HG03457 (cell line): ENCODE results near the gene ATP6V0E1.
"Not testable (repeated sequence)": the region's sequence is repeated elsewhere in the genome, so short reads cannot be mapped to it uniquely, and the experiment has no call there.

ENCODE experiments used
- ATAC-seq: cut with Tn5 transposase; IDR thresholded peaks from one replicate; pipeline ENCODE4 v1.9.1; 2021; ENCODE audit warnings: moderate number of reproducible peaks; ENCODE audit not compliant: unreplicated experiment

Gene ATP6V0E1

DNA sequence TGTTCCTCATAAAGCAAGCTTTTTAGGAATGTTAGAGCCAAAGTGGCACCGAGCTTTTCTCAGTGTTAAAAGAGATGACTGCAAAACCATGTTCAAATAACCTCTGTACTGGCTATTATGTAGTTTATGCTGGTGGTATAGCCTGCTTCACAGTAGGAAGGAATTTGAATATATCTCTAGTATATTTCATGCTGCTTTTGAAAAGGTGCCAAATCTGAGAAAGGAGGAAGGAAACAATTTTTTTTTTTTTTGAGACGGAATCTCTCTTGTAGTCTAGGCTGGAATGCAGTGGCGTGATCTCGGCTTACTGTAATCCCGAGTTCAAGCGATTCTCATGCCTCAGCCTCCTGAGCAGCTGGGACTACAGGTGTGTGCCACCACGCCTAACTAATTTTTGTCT is 86.1 kb downstream of the ATP6V0E1 start:
- no peak for ATAC-seq

DNA sequence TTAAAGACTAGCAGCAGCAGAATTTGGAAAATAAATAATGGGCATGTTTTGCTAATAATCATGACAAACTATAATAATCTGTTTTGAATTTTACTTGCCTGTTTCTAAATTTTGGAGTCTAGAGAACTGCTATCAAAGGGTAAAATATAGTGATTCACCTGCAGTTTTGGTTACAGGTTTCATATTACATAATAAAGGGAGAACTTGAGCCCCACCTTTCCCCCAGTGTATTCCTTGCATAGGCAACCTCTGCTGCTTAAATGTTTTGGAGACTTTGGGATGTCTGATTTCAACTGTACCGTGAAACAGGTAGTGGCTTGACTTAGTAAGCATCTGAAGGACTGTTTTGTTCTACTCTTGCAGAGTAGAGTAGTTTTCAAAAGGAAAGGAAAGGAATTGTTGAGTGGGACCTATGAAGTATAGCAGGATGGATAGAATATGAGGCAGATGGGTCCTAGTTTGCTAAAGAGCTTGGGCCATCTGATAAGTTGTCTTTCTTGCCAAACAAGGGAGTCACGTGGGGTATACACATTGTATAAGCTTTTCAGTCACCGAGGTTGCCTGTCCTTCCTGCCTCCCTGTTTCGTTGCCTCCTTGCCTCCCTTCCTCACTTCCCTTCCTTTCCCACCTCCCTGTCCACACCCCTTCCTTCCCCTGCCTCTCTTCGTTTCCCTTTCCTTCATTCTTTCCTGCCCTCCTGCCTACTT is 91.7 kb downstream of the ATP6V0E1 start:
- ATAC-seq: no peak

DNA sequence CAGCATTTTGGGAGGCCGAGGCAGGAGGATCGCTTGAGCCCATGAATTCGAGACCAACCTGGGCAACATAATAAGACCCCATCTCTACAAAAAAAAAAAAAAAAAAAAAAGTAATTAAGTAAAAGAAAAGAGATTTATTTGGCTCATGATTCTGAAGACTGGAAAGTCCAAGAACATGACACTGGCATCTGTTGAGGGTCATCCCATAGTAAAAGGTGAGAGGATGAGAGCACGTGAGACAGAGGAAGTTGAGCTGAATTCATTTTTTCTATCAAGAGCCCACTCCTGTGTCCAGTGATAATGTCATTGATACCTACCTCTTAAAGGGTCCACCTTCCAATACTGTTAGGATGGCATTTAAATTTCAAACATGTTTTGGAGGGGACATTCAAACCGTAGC is 92.4 kb downstream of the ATP6V0E1 start:
- ATAC-seq: no peak

DNA sequence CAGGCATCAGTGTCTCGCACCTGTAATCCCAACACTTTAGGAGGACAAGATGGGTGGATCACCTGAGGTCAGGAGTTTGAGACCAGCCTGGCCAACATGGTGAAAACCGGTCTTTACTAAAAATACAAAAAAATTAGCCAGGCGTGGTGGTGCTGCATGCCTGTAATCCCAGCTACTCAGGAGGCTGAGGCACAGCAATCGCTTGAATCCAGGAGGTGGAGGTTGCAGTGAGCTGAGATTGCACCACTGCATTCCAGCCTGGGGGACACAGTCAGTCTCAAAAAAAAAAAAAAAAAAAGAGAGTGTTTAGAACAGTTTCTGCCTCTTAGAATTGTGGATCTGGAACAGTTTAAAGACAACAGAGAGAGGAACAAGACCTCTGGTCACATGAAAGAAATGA is 92.9 kb downstream of the ATP6V0E1 start:
- not testable (repeated sequence) for ATAC-seq

DNA sequence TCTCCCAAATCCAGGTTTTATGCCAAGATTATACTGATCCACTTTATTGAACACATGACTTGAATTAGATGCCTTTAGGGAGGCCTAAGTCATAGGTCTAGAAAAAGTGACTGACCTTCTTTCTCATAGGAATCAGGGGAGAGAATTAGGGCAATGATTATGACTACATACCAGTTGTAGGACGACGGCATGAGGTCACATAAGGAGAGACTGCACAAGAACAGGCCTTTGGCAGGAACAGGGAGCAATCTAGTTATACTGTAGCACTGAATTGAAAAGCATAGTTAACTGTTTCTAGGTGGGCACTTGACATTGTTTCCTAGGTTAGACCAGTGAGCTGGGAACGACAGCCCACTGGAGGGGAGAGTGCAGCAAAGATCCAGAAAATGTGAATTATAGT is 95.3 kb downstream of the ATP6V0E1 start:
- no peak for ATAC-seq
